ENCODE data around the gene ABAT. TPM values are rescaled to one million over a fixed set of nuclear protein-coding genes. Genes with fewer than 3 reads are reported as not detected.

ABAT gene
- polyA plus RNA-seq, 2 of the 4 experiments (the other 2 are of a cell fraction): 0.68 to 1.2 TPM

GRCh38 chr16:8808613-8809353 is 134.4 kb downstream of the ABAT start:
- no peak for FAIRE-seq
- POLR2A ChIA-PET: interaction anchor here (0.6 to 1.6 kb wide), 2 partner anchors 60 to 63 kb away, joined by 3 to 6 read pairs; partner anchors contain the start of gene CARHSP1

GRCh38 chr16:8812162-8812843 is 137.9 kb downstream of the ABAT start:
- POLR2A ChIA-PET: interaction anchor here (1.0 kb wide), 1 partner anchor 9 kb away, joined by 3 read pairs; no protein-coding TSS in a partner anchor
- Histone ChIP-seq H3K4me2 (no peak overlapping the region), H3K4me3 (no peak overlapping the region), H3K4me1 (no peaks in the 10 kb centered on the region), H3K9me3 (no peaks in the 10 kb centered on the region), H3K27ac (no peak overlapping the region)
- CTCF ChIA-PET: interaction anchor here (0.9 to 3.4 kb wide), 7 partner anchors 9 to 371 kb away, joined by 3 to 14 read pairs (median 3); no protein-coding TSS in a partner anchor
- TF ChIP-seq ZNF302 (CRISPR knock-in tag; IDR thresholded peaks at IDR 0.05) (no peak), BHLHE40 (IDR thresholded peaks at IDR 0.05; ENCODE audit: low read depth, low read length) (no peak), PHF8 (IDR thresholded peaks at IDR 0.05; ENCODE audit: borderline replicate concordance, low read depth) (no peak), FOSB (CRISPR knock-in tag; IDR thresholded peaks at IDR 0.05) (no peak)
- ATAC-seq (no peak), DNase-seq (ENCODE audit: low read depth in 1 of 2, low spot score in 1 of 2) (no peak), FAIRE-seq (no peak)
- WGBS (ENCODE audit: missing lambda C conversion rate): 90% methylated on average over 12 of the region's 12 CpGs

More at GRCh38 chr16:8808613-8809353, 134.4 kb downstream of the ABAT start:
- CTCF ChIA-PET: interaction anchor here (3.4 kb wide), 1 partner anchor 13 kb away, joined by 14 read pairs; no protein-coding TSS in a partner anchor
- no peak overlapping the region for H3K27ac ChIP-seq
- H3K4me1 ChIP-seq: no peaks in the 10 kb centered on the region
- 90% methylated on average over 11 of the region's 11 CpGs for WGBS (ENCODE audit: missing lambda C conversion rate)
- TF ChIP-seq ATOH8 (CRISPR knock-in tag; IDR thresholded peaks at IDR 0.05; ENCODE audit: low read depth): no peak
- TF ChIP-seq POLR2A (IDR thresholded peaks at IDR 0.05; ENCODE audit: low read length): no peak
- TF ChIP-seq NPAS2 (CRISPR knock-in tag; IDR thresholded peaks at IDR 0.05; ENCODE audit: borderline replicate concordance): no peak
- TF ChIP-seq PBX3 (IDR thresholded peaks at IDR 0.05): no peak
- H3K4me3 ChIP-seq: no peak overlapping the region
- no peak overlapping the region for H3K4me2 ChIP-seq
- H3K9me3 ChIP-seq: no peaks in the 10 kb centered on the region
- no peak for DNase-seq (ENCODE audit: low read depth in 1 of 2, low spot score in 1 of 2)
- ATAC-seq: no peak

GRCh38 chr16:8814095-8814806 is 139.8 kb downstream of the ABAT start:
- no peak overlapping the region for H3K27ac ChIP-seq
- WGBS (ENCODE audit: missing lambda C conversion rate): 87% methylated on average over 14 of the region's 14 CpGs
- no peak overlapping the region for H3K4me2 ChIP-seq
- DNase-seq (ENCODE audit: low read depth in 1 of 2, low spot score in 1 of 2): no peak
- H3K4me1 ChIP-seq: no peaks in the 10 kb centered on the region
- TF ChIP-seq HOXB13 (CRISPR knock-in tag; IDR thresholded peaks at IDR 0.05; ENCODE audit: low read depth) (no peak), ESRRA (IDR thresholded peaks at IDR 0.05; ENCODE audit: borderline replicate concordance, low read length) (no peak)
- H3K4me3 ChIP-seq: no peak overlapping the region
- FAIRE-seq: no peak
- no peak for ATAC-seq
- H3K9me3 ChIP-seq: no peaks in the 10 kb centered on the region
- CTCF ChIA-PET: no interaction called here
- POLR2A ChIA-PET: no interaction called here

GRCh38 chr16:8816967-8817655 is 142.7 kb downstream of the ABAT start:
- no peak for DNase-seq (ENCODE audit: low read depth in 1 of 2, low spot score in 1 of 2)
- H3K27ac ChIP-seq: no peak overlapping the region
- TF ChIP-seq EHMT2 (IDR thresholded peaks at IDR 0.05; ENCODE audit: low read depth) (no peak), EHF (CRISPR knock-in tag; IDR thresholded peaks at IDR 0.05) (no peak), ATOH8 (CRISPR knock-in tag; IDR thresholded peaks at IDR 0.05; ENCODE audit: low read depth) (no peak)
- ChIA-PET CTCF (interaction anchor here (1.1 to 1.7 kb wide), 2 partner anchors 10 to 63 kb away, joined by 3 to 4 read pairs; no protein-coding TSS in a partner anchor), POLR2A (interaction anchor here (1.0 kb wide), 1 partner anchor 10 kb away, joined by 4 read pairs; no protein-coding TSS in a partner anchor)
- no peak for FAIRE-seq
- H3K9me3 ChIP-seq: no peaks in the 10 kb centered on the region
- H3K4me2 ChIP-seq: no peak overlapping the region
- 88% methylated on average over 6 of the region's 6 CpGs for WGBS (ENCODE audit: missing lambda C conversion rate)
- no peak for ATAC-seq
- no peak overlapping the region for H3K4me3 ChIP-seq
- H3K4me1 ChIP-seq: no peaks in the 10 kb centered on the region
